Smooth muscle cell (in vitro differentiated cells): Measurements from ENCODE around the gene AKAP6. TPM values are rescaled to one million over a fixed set of nuclear protein-coding genes. Genes with fewer than 3 reads are reported as not detected.

Source experiments
- DNase-seq: peaks from one replicate; lab custom pipeline; 2025; ENCODE audit not compliant: unreplicated experiment; lab: John Stamatoyannopoulos, UW
- H2AFZ ChIP-seq: fragments of 200-600 bp; sonication (generic); 2 replicates; pipeline ENCODE4 v1.6.0; 2016; ENCODE audit warnings: antibody characterized with exemption, low read depth, mild to moderate bottlenecking
- H3F3A ChIP-seq: fragments of 200-600 bp; sonication (generic); 2 replicates; pipeline ENCODE4 v1.6.0; 2017; ENCODE audit warnings: antibody characterized with exemption, low read depth
- H3K27ac ChIP-seq: fragments of 200-600 bp; sonication (generic); 2 replicates; pipeline ENCODE4 v1.5.1; 2016; ENCODE audit warnings: low read depth, mild to moderate bottlenecking
- H3K27me3 ChIP-seq: fragments of 200-600 bp; sonication (generic); 2 replicates; pipeline ENCODE4 v1.6.1; 2016; ENCODE audit warnings: low read depth, mild to moderate bottlenecking
- H3K36me3 ChIP-seq: fragments of 200-600 bp; sonication (generic); 2 replicates; pipeline ENCODE4 v1.5.1; 2016; ENCODE audit warnings: low read depth
- H3K4me1 ChIP-seq: fragments of 200-600 bp; sonication (generic); 2 replicates; pipeline ENCODE4 v1.5.1; 2016; ENCODE audit warnings: low read depth
- H3K4me2 ChIP-seq: fragments of 200-600 bp; sonication (generic); 2 replicates; pipeline ENCODE4 v1.6.0; 2016; ENCODE audit warnings: mild to moderate bottlenecking
- H3K4me3 ChIP-seq: fragments of 200-600 bp; sonication (generic); 2 replicates; pipeline ENCODE4 v1.5.1; 2016; ENCODE audit warnings: mild to moderate bottlenecking
- H3K79me2 ChIP-seq: fragments of 200-600 bp; sonication (generic); 2 replicates; pipeline ENCODE4 v1.6.0; 2016; ENCODE audit warnings: low read depth, mild to moderate bottlenecking
- H3K9ac ChIP-seq: fragments of 200-600 bp; sonication (generic); 2 replicates; pipeline ENCODE4 v1.6.0; 2016; ENCODE audit warnings: low read depth
- H3K9me3 ChIP-seq: fragments of 200-600 bp; sonication (generic); replicated peaks from 2 replicates; pipeline ENCODE4 v1.5.1; 2016; ENCODE audit warnings: low read depth
- H4K20me1 ChIP-seq: fragments of 200-600 bp; sonication (generic); 2 replicates; pipeline ENCODE4 v1.6.0; 2016; ENCODE audit warnings: low read depth
- CTCF ChIP-seq: fragments of 200-600 bp; sonication (generic); IDR thresholded peaks from 2 replicates; pipeline ENCODE4 v1.5.1; 2017; ENCODE audit warnings: borderline replicate concordance, mild to moderate bottlenecking, antibody characterized with exemption; ENCODE audit not compliant: insufficient read depth, poor library complexity, severe bottlenecking
- WGBS: methylation state at CpG from one replicate; pipeline ENCODE4 v1.1.7; 2016; ENCODE audit warnings: low lambda C conversion rate; 5-methylcytosine and 5-hydroxymethylcytosine counted together
- polyA plus RNA-seq: library from polyadenylated mRNA; unstranded; fragments of >200 nt; fragmentation: Nextera tagmentation; extraction: Ambion mirVana; gene quantifications from 2 replicates; pipeline ENCODE4 v1.2.1, GENCODE V29; 2016
- total RNA-seq: library from RNA; depleted of rRNA; stranded (reverse); fragments of >200 nt; gene quantifications from 2 replicates; pipeline ENCODE4 v1.2.3, GENCODE V29; 2014

Gene AKAP6
- total and polyA plus RNA-seq, 2 experiments from 2014 or later, result 1.3 to 6.4 TPM

GRCh38 chr14:32821964-32822653 is 493.0 kb downstream of the AKAP6 start:
- H3K36me3 ChIP-seq, result no peaks in the 10 kb centered on the region
- 73% methylated on average over 7 of the region's 7 CpGs for WGBS
- no peak overlapping the region for H3K4me2 ChIP-seq
- H3K4me3 ChIP-seq, result no peak overlapping the region
- H3F3A ChIP-seq, result no peaks in the 10 kb centered on the region
- no peaks in the 10 kb centered on the region for H3K27me3 ChIP-seq
- no peaks in the 10 kb centered on the region for H3K9me3 ChIP-seq
- H3K4me1 ChIP-seq, result no peaks in the 10 kb centered on the region
- no peaks in the 10 kb centered on the region for H3K79me2 ChIP-seq
- no peak for DNase-seq
- H3K27ac ChIP-seq, result no peak overlapping the region
- no peak for TF ChIP-seq CTCF
- H2AFZ ChIP-seq, result no peak overlapping the region
- no peak overlapping the region for H3K9ac ChIP-seq
- no peaks in the 10 kb centered on the region for H4K20me1 ChIP-seq

GRCh38 chr14:32823706-32824105 is 494.6 kb downstream of the AKAP6 start:
- no peak overlapping the region for H3K4me2 ChIP-seq
- no peaks in the 10 kb centered on the region for H3K9me3 ChIP-seq
- no peak overlapping the region for H2AFZ ChIP-seq
- no peaks in the 10 kb centered on the region for H3K4me1 ChIP-seq
- no peak for DNase-seq
- H3F3A ChIP-seq, result peaks cover 3% of the 10 kb centered on the region
- no peaks in the 10 kb centered on the region for H3K79me2 ChIP-seq
- TF ChIP-seq CTCF, result no peak
- H3K4me3 ChIP-seq, result no peak overlapping the region
- WGBS, result 55% methylated on average over 5 of the region's 5 CpGs
- no peaks in the 10 kb centered on the region for H4K20me1 ChIP-seq
- H3K27ac ChIP-seq, result no peak overlapping the region
- H3K27me3 ChIP-seq, result no peaks in the 10 kb centered on the region
- H3K9ac ChIP-seq, result no peak overlapping the region
- no peaks in the 10 kb centered on the region for H3K36me3 ChIP-seq

- H3K27ac ChIP-seq, result no peak overlapping the region
- H3K36me3 ChIP-seq, result no peaks in the 10 kb centered on the region
- no peaks in the 10 kb centered on the region for H4K20me1 ChIP-seq
- H3K79me2 ChIP-seq, result no peaks in the 10 kb centered on the region
- H3K9me3 ChIP-seq, result no peaks in the 10 kb centered on the region
- no peak overlapping the region for H3K9ac ChIP-seq
- 87% methylated on average over 3 of the region's 3 CpGs for WGBS
- H3K4me3 ChIP-seq, result no peak overlapping the region
- H3K27me3 ChIP-seq, result no peaks in the 10 kb centered on the region
- no peak for DNase-seq
- peaks cover 3% of the 10 kb centered on the region for H3F3A ChIP-seq
- no peak overlapping the region for H3K4me2 ChIP-seq
- H3K4me1 ChIP-seq, result no peaks in the 10 kb centered on the region
- no peak for TF ChIP-seq CTCF
- no peak overlapping the region for H2AFZ ChIP-seq
Measured at GRCh38 chr14:32824195-32824594, 495.1 kb downstream of the AKAP6 start.

- no peaks in the 10 kb centered on the region for H3K9me3 ChIP-seq
- no peaks in the 10 kb centered on the region for H4K20me1 ChIP-seq
- DNase-seq, result no peak
- H3K36me3 ChIP-seq, result no peaks in the 10 kb centered on the region
- TF ChIP-seq CTCF, result no peak
- no peaks in the 10 kb centered on the region for H3K4me1 ChIP-seq
- no peak overlapping the region for H3K9ac ChIP-seq
- no peak overlapping the region for H3K27ac ChIP-seq
- no peak overlapping the region for H2AFZ ChIP-seq
- no peak overlapping the region for H3K4me2 ChIP-seq
- H3K27me3 ChIP-seq, result no peaks in the 10 kb centered on the region
- WGBS, result 77% methylated on average over 4 of the region's 4 CpGs
- no peaks in the 10 kb centered on the region for H3K79me2 ChIP-seq
- no peak overlapping the region for H3K4me3 ChIP-seq
- peaks cover 3% of the 10 kb centered on the region for H3F3A ChIP-seq
Measured at GRCh38 chr14:32825058-32825457, 496.0 kb downstream of the AKAP6 start.
